Activated CD4-positive, alpha-beta T cell treated with anti-CD3 and anti-CD28 coated beads for 36 hours (primary cell): ENCODE results near the gene PRR3. TPM values are rescaled to one million over a fixed set of nuclear protein-coding genes. Genes with fewer than 3 reads are reported as not detected.
"Not testable (repeated sequence)": the region's sequence is repeated elsewhere in the genome, so short reads cannot be mapped to it uniquely, and the experiment has no call there.

Source experiments
- ATAC-seq: fragments of 200-7000 bp; cut with Tn5 transposase; one replicate; pipeline ENCODE4 v1.10.0; 2021; ENCODE audit warnings: mild to moderate bottlenecking, moderate library complexity
- CTCF ChIA-PET: fragments of 350-600 bp; sonication (Branson Sonifier 250); formaldehyde crosslinking; loops from one replicate; lab custom pipeline; 2021; ENCODE audit warnings: antibody characterized with exemption; lab: Charles Lee
- POLR2A ChIA-PET: fragments of 350-600 bp; sonication (Branson Sonifier 250); formaldehyde crosslinking; loops from one replicate; lab custom pipeline; 2021; ENCODE audit warnings: antibody characterized with exemption, inconsistent platforms; lab: Charles Lee
- DNase-seq: peaks from one replicate; pipeline ENCODE4 v3.0.0-alpha.2; 2020
- H3K27ac Mint-ChIP-seq: one replicate; pipeline ENCODE4 v1.8.0; 2021; ENCODE audit warnings: mixed read lengths
- H3K27me3 Mint-ChIP-seq: one replicate; pipeline ENCODE4 v1.8.0; 2021; ENCODE audit warnings: mixed read lengths
- H3K36me3 Mint-ChIP-seq: one replicate; pipeline ENCODE4 v1.8.0; 2021; ENCODE audit warnings: low read depth, mixed read lengths
- H3K4me1 Mint-ChIP-seq: one replicate; pipeline ENCODE4 v1.8.0; 2021; ENCODE audit warnings: mixed read lengths
- H3K4me3 Mint-ChIP-seq: one replicate; pipeline ENCODE4 v1.8.0; 2021; ENCODE audit warnings: mild to moderate bottlenecking, moderate library complexity, mixed read lengths
- H3K9me3 Mint-ChIP-seq: one replicate; pipeline ENCODE4 v1.8.0; 2021; ENCODE audit warnings: low read depth, mixed read lengths
- intact Hi-C, 2 experiments: fragments of 100-400 bp; cut with DNase I in 1 of 2; cut with micrococcal nuclease in 1 of 2; formaldehyde crosslinking; loops; one replicate each; pipeline versions ENCODE4 v1.14.2 to v1.15.1; 2022 to 2024; cut with DNase I, micrococcal nuclease
- total RNA-seq, 2 experiments: library from RNA; stranded (reverse); gene quantifications; one replicate each; pipeline ENCODE4 v1.2.3, GENCODE V29; 2021

The PRR3 gene
- total RNA-seq, 2 experiments from 2014 or later, result 29.4 to 45.8 TPM

- ChIA-PET CTCF (interaction anchor here (0.8 to 3.6 kb wide), 4 partner anchors 16 to 224 kb away, joined by 3 to 17 read pairs (median 6); no protein-coding TSS in a partner anchor), POLR2A (interaction anchor here (0.6 to 1.5 kb wide), 6 partner anchors 11 to 1029 kb away, joined by 3 to 12 read pairs (median 6); no protein-coding TSS in a partner anchor)
- H3K27me3 Mint-ChIP-seq, DNase-seq, ATAC-seq: not testable (repeated sequence)
- Mint-ChIP-seq H3K27ac (peak overlapping the region; percentile 98), H3K4me3 (peak overlapping the region; percentile 74), H3K9me3 (peaks cover 12% of the 10 kb centered on the region), H3K4me1 (peaks cover 69% of the 10 kb centered on the region), H3K36me3 (peaks cover 25% of the 10 kb centered on the region)
- intact Hi-C loops, result loop anchor here (1.0 to 10.0 kb wide), 9 partner anchors 8 to 1058 kb away; partner anchors contain the start of genes GNL1 (in 1 of the 2), HLA-E (in 1 of the 2), LTA (in 1 of the 2) and MRPS18B (in 1 of the 2)
Measured at GRCh38 chr6:30516754-30517076, 40.4 kb upstream of the PRR3 start.

- CTCF ChIA-PET, result interaction anchor here (0.7 to 3.6 kb wide), 8 partner anchors 9 to 252 kb away, joined by 3 to 17 read pairs (median 4); no protein-coding TSS in a partner anchor
- Mint-ChIP-seq H3K9me3 (peaks cover 18% of the 10 kb centered on the region), H3K36me3 (peaks cover 37% of the 10 kb centered on the region), H3K27ac (peak overlapping the region; percentile 98), H3K4me3 (peak overlapping the region; percentile 42), H3K4me1 (peaks cover 70% of the 10 kb centered on the region)
- H3K27me3 Mint-ChIP-seq, ATAC-seq, DNase-seq: not testable (repeated sequence)
- intact Hi-C loops, result loop anchor here (1.0 to 10.0 kb wide), 2 partner anchors 10 to 1057 kb away; partner anchors contain the start of genes LTA (in 1 of the 2) and TNF (in 1 of the 2)
- POLR2A ChIA-PET, result interaction anchor here (0.6 to 1.7 kb wide), 5 partner anchors 10 to 95 kb away, joined by 3 to 6 read pairs (median 5); no protein-coding TSS in a partner anchor
Measured at GRCh38 chr6:30517767-30518504, 39.2 kb upstream of the PRR3 start.

- peak overlapping the region; percentile 90 for H3K27ac Mint-ChIP-seq
- ATAC-seq (peak; percentile 7), DNase-seq (peak; percentile 77)
- H3K4me1 Mint-ChIP-seq, result peaks cover 77% of the 10 kb centered on the region
- H3K27me3 Mint-ChIP-seq, result not testable (repeated sequence)
- H3K4me3 Mint-ChIP-seq, result peak overlapping the region; percentile 42
- peaks cover 24% of the 10 kb centered on the region for H3K9me3 Mint-ChIP-seq
- POLR2A ChIA-PET, result interaction anchor here (1.2 to 1.7 kb wide), 4 partner anchors 9 to 28 kb away, joined by 4 to 6 read pairs (median 6); no protein-coding TSS in a partner anchor
- CTCF ChIA-PET, result interaction anchor here (0.7 to 3.6 kb wide), 6 partner anchors 10 to 251 kb away, joined by 3 to 17 read pairs (median 4); no protein-coding TSS in a partner anchor
- intact Hi-C loops, result loop anchor here (1.0 to 10.0 kb wide), 2 partner anchors 10 to 1056 kb away; partner anchors contain the start of genes LTA (in 1 of the 2) and TNF (in 1 of the 2)
- peaks cover 43% of the 10 kb centered on the region for H3K36me3 Mint-ChIP-seq
Measured at GRCh38 chr6:30518505-30519145, 38.5 kb upstream of the PRR3 start.

GRCh38 chr6:30520522-30520921, 36.6 kb upstream of the PRR3 start:
- POLR2A ChIA-PET, result interaction anchor here (1.1 kb wide), 1 partner anchor 9 kb away, joined by 5 read pairs; no protein-coding TSS in a partner anchor
- intact Hi-C loops, result no loop called here
- peaks cover 78% of the 10 kb centered on the region for H3K4me1 Mint-ChIP-seq
- H3K36me3 Mint-ChIP-seq, result peaks cover 60% of the 10 kb centered on the region
- H3K4me3 Mint-ChIP-seq, result no peak overlapping the region
- CTCF ChIA-PET, result interaction anchor here (0.9 to 1.6 kb wide), 2 partner anchors 12 kb away, joined by 4 to 7 read pairs; no protein-coding TSS in a partner anchor
- peaks cover 37% of the 10 kb centered on the region for H3K9me3 Mint-ChIP-seq
- ATAC-seq, result no peak
- H3K27me3 Mint-ChIP-seq, result no peaks in the 10 kb centered on the region
- peak overlapping the region; percentile 67 for H3K27ac Mint-ChIP-seq
- no peak for DNase-seq

- H3K4me3 Mint-ChIP-seq, intact Hi-C loops, ATAC-seq, H3K27me3 Mint-ChIP-seq, DNase-seq: not testable (repeated sequence)
- Mint-ChIP-seq H3K9me3 (peaks cover 39% of the 10 kb centered on the region), H3K27ac (peak overlapping the region; percentile 87), H3K36me3 (peaks cover 65% of the 10 kb centered on the region), H3K4me1 (peaks cover 78% of the 10 kb centered on the region)
- ChIA-PET CTCF (interaction anchor here (0.6 to 1.6 kb wide), 6 partner anchors 11 to 380 kb away, joined by 3 to 7 read pairs (median 4); no protein-coding TSS in a partner anchor), POLR2A (interaction anchor here (0.7 to 1.1 kb wide), 2 partner anchors 9 to 94 kb away, joined by 3 to 5 read pairs; no protein-coding TSS in a partner anchor)
Measured at GRCh38 chr6:30521082-30521481, 36.0 kb upstream of the PRR3 start.

- Mint-ChIP-seq H3K9me3 (peaks cover 42% of the 10 kb centered on the region), H3K4me1 (peaks cover 80% of the 10 kb centered on the region), H3K36me3 (peaks cover 71% of the 10 kb centered on the region), H3K27ac (peak overlapping the region; percentile 87)
- ATAC-seq, intact Hi-C loops, H3K27me3 Mint-ChIP-seq, DNase-seq, H3K4me3 Mint-ChIP-seq: not testable (repeated sequence)
- CTCF ChIA-PET, result interaction anchor here (1.1 to 1.6 kb wide), 4 partner anchors 10 to 75 kb away, joined by 3 to 7 read pairs (median 4); no protein-coding TSS in a partner anchor
- POLR2A ChIA-PET, result interaction anchor here (0.7 kb wide), 1 partner anchor 94 kb away, joined by 3 read pairs; no protein-coding TSS in a partner anchor
Measured at GRCh38 chr6:30521952-30522351, 35.1 kb upstream of the PRR3 start.

GRCh38 chr6:30526444-30526843, 30.7 kb upstream of the PRR3 start:
- H3K27me3 Mint-ChIP-seq, DNase-seq, ATAC-seq, H3K4me3 Mint-ChIP-seq, POLR2A ChIA-PET: not testable (repeated sequence)
- peaks cover 84% of the 10 kb centered on the region for H3K4me1 Mint-ChIP-seq
- intact Hi-C loops, result loop anchor here (5.0 kb wide), 3 partner anchors 261 to 831 kb away; partner anchors contain the start of gene HLA-B (in 1 of the 2)
- H3K9me3 Mint-ChIP-seq, result peaks cover 30% of the 10 kb centered on the region
- CTCF ChIA-PET, result interaction anchor here (1.3 kb wide), 1 partner anchor 43 kb away, joined by 3 read pairs; no protein-coding TSS in a partner anchor
- H3K27ac Mint-ChIP-seq, result peak overlapping the region; percentile 59
- peaks cover 53% of the 10 kb centered on the region for H3K36me3 Mint-ChIP-seq

- intact Hi-C loops, result loop anchor here (1.0 to 5.0 kb wide), 7 partner anchors 21 to 828 kb away; partner anchors contain the start of genes GNL1 (in 1 of the 2), HLA-B (in 1 of the 2) and HLA-E (in 1 of the 2)
- Mint-ChIP-seq H3K4me3 (peak overlapping the region; percentile 2), H3K36me3 (peaks cover 28% of the 10 kb centered on the region), H3K27ac (peak overlapping the region; percentile 92), H3K4me1 (peaks cover 81% of the 10 kb centered on the region), H3K9me3 (peaks cover 11% of the 10 kb centered on the region)
- DNase-seq (peak; percentile 81), ATAC-seq (peak; percentile 57)
- not testable (repeated sequence) for H3K27me3 Mint-ChIP-seq
- ChIA-PET CTCF (interaction anchor here (0.6 to 4.9 kb wide), 12 partner anchors 11 to 242 kb away, joined by 3 to 111 read pairs (median 6); no protein-coding TSS in a partner anchor), POLR2A (interaction anchor here (0.6 to 1.9 kb wide), 10 partner anchors 8 to 42 kb away, joined by 3 to 45 read pairs (median 6); no protein-coding TSS in a partner anchor)
Measured at GRCh38 chr6:30529349-30529875, 27.7 kb upstream of the PRR3 start.

- intact Hi-C loops, result no loop called here
- ChIA-PET CTCF (interaction anchor here (0.6 to 4.9 kb wide), 10 partner anchors 12 to 241 kb away, joined by 3 to 111 read pairs (median 8); no protein-coding TSS in a partner anchor), POLR2A (interaction anchor here (0.6 to 1.9 kb wide), 11 partner anchors 9 to 43 kb away, joined by 3 to 45 read pairs (median 5); no protein-coding TSS in a partner anchor)
- no peaks in the 10 kb centered on the region for H3K27me3 Mint-ChIP-seq
- ATAC-seq (no peak), DNase-seq (no peak)
- peaks cover 23% of the 10 kb centered on the region for H3K36me3 Mint-ChIP-seq
- H3K4me1 Mint-ChIP-seq, result peaks cover 75% of the 10 kb centered on the region
- H3K27ac Mint-ChIP-seq, result peak overlapping the region; percentile 92
- peaks cover 8% of the 10 kb centered on the region for H3K9me3 Mint-ChIP-seq
- H3K4me3 Mint-ChIP-seq, result peak overlapping the region; percentile 2
Measured at GRCh38 chr6:30530014-30530413, 27.1 kb upstream of the PRR3 start.
